Endothelial cell (in vitro differentiated cells): Measurements from ENCODE around the gene FGL2. TPM values are rescaled to one million over a fixed set of nuclear protein-coding genes. Genes with fewer than 3 reads are reported as not detected.

Source experiments
- DNase-seq: peaks from one replicate; pipeline ENCODE4 v3.0.0; 2021; ENCODE audit warnings: low spot score
- H3K27ac Mint-ChIP-seq: one replicate; pipeline ENCODE4 v1.8.0; 2021; ENCODE audit warnings: mixed read lengths, inconsistent platforms; ENCODE audit not compliant: unreplicated experiment
- H3K27me3 Mint-ChIP-seq: one replicate; pipeline ENCODE4 v1.8.0; 2021; ENCODE audit warnings: mild to moderate bottlenecking, moderate library complexity, mixed read lengths, inconsistent platforms; ENCODE audit not compliant: unreplicated experiment
- H3K36me3 Mint-ChIP-seq: one replicate; pipeline ENCODE4 v1.8.0; 2021; ENCODE audit warnings: mild to moderate bottlenecking, low read depth, mixed read lengths, inconsistent platforms; ENCODE audit not compliant: unreplicated experiment
- H3K4me1 Mint-ChIP-seq: one replicate; pipeline ENCODE4 v1.8.0; 2021; ENCODE audit warnings: mild to moderate bottlenecking, mixed read lengths, inconsistent platforms; ENCODE audit not compliant: unreplicated experiment
- H3K4me3 Mint-ChIP-seq: one replicate; pipeline ENCODE4 v1.8.0; 2021; ENCODE audit warnings: mild to moderate bottlenecking, mixed read lengths, inconsistent platforms; ENCODE audit not compliant: unreplicated experiment
- H3K9me3 Mint-ChIP-seq: one replicate; pipeline ENCODE4 v1.8.0; 2021; ENCODE audit warnings: mixed read lengths, inconsistent platforms; ENCODE audit not compliant: unreplicated experiment
- CTCF ChIP-seq: fragments of 200-600 bp; sonication (generic); IDR thresholded peaks from one replicate; pipeline ENCODE4 v1.5.0; 2021; ENCODE audit warnings: antibody characterized with exemption; ENCODE audit not compliant: unreplicated experiment
- long read RNA-seq: library from polyadenylated mRNA; unstranded; transcript quantifications from one replicate; pipeline ENCODE4 v2.0.0, GENCODE V29; 2020; ENCODE audit not compliant: unreplicated experiment
- total RNA-seq: library from RNA; stranded (reverse); fragmentation: NEBNext Ultra II Directional; extraction: Animal tissue kit (Norgen Biotek cat#: 25700); gene quantifications from one replicate; pipeline ENCODE4 v1.2.1, GENCODE V29; 2021; ENCODE audit not compliant: unreplicated experiment

FGL2 gene
- total RNA-seq: not detected
- long read RNA-seq, full-length matches to known transcripts: 1 of 1 reads
- long read RNA-seq, partial matches to known transcripts: 0 of 1 reads
- long read RNA-seq, other reads (novel, unspliced or antisense): 0 of 1 reads

GRCh38 chr7:77199013-77199966 is at the start of gene FGL2:
Gene FGL2 (minus strand): TSS chr7:77199819. CDS start chr7:77199793, 26 bp downstream.
- peak; percentile 7 for DNase-seq
- Mint-ChIP-seq H3K4me3 (no peak within 1 kb of the TSS), H3K27ac (no peak within 1 kb of the TSS)

DNA sequence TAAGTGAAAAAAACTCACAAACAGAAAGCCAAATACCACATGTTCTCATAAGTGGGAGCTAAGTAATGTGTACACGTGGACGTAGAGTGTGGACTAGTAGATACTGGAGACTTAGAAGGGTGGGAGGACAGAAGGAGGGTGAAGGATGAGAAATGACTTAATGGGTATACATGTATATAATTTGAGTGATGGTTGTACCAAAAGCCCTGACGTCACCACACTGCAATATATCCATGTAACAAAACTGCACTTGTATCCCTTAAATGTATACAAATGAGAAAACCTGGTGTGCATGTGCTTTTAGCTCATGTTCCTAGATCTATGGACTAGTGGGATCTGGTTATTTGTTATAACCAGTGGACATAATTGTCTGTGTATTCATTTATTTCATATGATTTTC is 48.5 kb upstream of the FGL2 start:
- no peaks in the 10 kb centered on the region for H3K36me3 Mint-ChIP-seq
- H3K27ac Mint-ChIP-seq: no peak overlapping the region
- no peak for TF ChIP-seq CTCF
- peaks cover 3% of the 10 kb centered on the region for H3K4me1 Mint-ChIP-seq
- H3K27me3 Mint-ChIP-seq: no peaks in the 10 kb centered on the region
- no peak for DNase-seq
- H3K4me3 Mint-ChIP-seq: no peak overlapping the region
- H3K9me3 Mint-ChIP-seq: no peaks in the 10 kb centered on the region

More at GRCh38 chr7:77199013-77199966, at the start of gene FGL2:
- Mint-ChIP-seq H3K36me3 (no peaks in the 10 kb centered on the region), H3K9me3 (no peaks in the 10 kb centered on the region), H3K27me3 (no peaks in the 10 kb centered on the region), H3K4me1 (peaks cover 5% of the 10 kb centered on the region)
- no peak for TF ChIP-seq CTCF

DNA sequence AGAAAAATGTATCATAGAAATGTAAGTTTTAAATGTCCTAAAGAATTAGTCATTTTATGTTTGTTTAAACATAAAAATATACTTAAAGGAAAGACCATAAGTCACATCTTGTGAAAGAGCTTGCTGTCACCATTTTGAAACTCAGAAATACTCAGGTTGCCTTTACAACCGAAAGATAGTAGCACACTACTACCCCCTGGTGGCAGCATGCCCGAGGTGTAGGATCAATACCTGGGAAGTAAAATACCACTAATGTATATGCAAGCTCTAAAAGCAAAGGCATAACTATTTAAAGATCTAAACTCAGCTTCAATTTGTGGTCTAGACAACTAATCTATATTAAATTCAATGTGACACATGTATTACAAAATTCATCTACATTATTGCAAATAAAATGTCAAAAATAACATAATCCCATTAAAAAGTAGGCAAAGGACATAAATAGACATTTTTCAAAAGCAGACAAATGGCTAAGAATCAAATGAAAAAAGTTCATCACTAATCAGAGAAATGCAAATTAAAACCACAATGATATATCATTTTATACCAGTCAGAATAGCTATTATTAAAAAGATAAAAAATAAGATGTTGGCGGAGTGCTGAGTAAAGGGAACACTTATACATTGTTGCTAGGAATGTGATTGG is 47.7 kb upstream of the FGL2 start:
- Mint-ChIP-seq H3K27ac (no peak overlapping the region), H3K4me1 (peaks cover 3% of the 10 kb centered on the region), H3K27me3 (no peaks in the 10 kb centered on the region), H3K36me3 (no peaks in the 10 kb centered on the region), H3K4me3 (no peak overlapping the region), H3K9me3 (no peaks in the 10 kb centered on the region)
- DNase-seq: peak; percentile 86
- peak; percentile 93 for TF ChIP-seq CTCF

GRCh38 chr7:77246026-77246640 is 46.5 kb upstream of the FGL2 start:
- peaks cover 3% of the 10 kb centered on the region for H3K4me1 Mint-ChIP-seq
- no peak for TF ChIP-seq CTCF
- H3K9me3 Mint-ChIP-seq: no peaks in the 10 kb centered on the region
- H3K27me3 Mint-ChIP-seq: no peaks in the 10 kb centered on the region
- no peaks in the 10 kb centered on the region for H3K36me3 Mint-ChIP-seq
- H3K27ac Mint-ChIP-seq: no peak overlapping the region
- DNase-seq: no peak
- no peak overlapping the region for H3K4me3 Mint-ChIP-seq
